GM19035 (cell line): ENCODE results near the gene ANXA5.
A peak's percentile ranks its signal among the peaks of the same experiment; 100 is the strongest.
"Not testable (repeated sequence)": the region's sequence is repeated elsewhere in the genome, so short reads cannot be mapped to it uniquely, and the experiment has no call there.

Experiments used
- ATAC-seq: cut with Tn5 transposase; IDR thresholded peaks from one replicate; pipeline ENCODE4 v1.9.1; 2021; ENCODE audit not compliant: unreplicated experiment

The ANXA5 gene

DNA sequence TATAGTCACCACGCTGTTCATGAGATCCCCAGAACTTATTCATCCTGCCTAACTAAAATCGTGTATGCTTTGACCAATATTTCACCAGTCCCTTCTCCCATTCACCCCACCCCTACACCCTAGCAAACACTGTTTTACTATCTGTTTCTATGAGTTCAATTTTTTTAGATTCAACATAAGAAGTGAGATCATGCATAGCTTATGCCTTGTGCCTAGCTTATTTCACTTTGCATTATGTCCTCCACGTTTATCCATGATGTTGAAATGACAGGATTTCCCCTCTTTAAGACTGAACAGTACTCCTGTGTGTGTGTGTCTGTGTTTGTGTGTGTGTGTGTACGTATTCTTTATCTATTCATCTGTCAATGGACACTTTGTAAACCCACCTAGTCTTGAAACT is 16.8 kb downstream of the ANXA5 start:
- ATAC-seq, result no peak

DNA sequence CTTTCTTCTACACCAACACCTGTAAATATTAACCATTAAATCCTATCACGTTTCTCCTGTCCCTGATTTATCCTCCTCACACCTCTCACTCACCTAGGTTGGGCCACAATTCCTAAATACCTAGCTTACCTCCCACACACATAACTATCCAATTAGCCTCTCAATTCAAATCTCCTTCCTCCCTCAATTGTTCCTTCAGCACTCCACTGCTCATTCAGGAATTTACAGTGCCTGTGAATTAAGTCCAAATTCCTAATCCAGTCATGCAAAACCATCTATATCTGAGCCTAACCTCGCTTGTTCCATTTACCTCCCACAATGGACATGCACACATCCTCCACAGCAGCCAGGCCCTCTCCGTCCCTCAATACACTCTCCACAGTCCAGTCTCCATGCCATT is 17.5 kb downstream of the ANXA5 start:
- no peak for ATAC-seq

DNA sequence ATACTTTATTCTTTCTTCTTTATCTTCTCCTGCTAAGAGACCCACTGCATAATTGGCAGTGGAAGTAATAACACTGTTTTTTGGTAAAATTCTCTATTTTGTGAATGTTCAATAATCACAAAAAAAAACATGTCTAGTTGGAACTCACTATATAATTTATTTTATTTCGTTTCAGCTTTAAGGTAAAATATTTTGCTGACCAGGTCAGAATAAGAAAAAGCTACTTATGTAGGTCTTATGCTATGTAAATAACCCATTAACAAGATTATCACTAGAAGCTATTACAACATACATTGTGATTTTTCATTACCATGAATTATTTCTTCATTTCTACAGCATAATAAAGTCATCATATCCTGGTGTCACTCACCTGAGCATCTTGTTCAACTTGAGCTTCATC is 19.3 kb downstream of the ANXA5 start:
- no peak for ATAC-seq

DNA sequence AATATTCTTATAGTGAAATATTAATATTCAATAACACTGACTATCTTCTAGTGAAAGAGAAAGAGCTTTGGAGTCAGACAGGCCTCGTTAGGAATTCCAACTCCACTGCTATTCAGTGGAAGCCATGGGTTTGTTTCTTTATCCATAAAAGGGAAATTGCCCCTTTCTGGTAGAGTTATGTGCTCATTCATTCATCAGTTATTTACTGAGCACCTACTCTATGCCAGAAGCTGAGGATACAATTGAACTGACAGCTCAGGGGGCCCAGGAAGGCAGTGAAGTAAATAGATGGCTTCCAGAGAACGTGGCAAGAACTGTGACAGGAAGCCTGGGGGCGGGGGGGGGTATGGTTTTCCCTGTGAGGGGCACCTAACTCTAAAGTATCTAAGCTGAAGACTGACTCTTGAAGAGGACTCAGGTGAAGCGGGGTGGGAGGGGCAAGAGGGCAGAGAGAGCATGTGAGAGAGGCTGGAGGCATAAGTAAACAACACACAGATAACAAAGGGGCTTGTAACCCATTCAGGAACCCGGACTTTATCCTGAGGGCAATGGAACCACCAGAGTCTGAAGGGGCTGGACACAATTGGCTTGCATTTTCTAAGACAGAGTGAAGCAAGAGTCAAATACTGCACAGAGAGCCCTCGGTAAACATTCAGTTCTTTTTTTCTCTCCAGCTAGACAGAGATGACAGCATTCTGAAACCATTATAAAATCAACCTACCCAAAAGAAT is 20.3 kb downstream of the ANXA5 start:
- ATAC-seq, result no peak

DNA sequence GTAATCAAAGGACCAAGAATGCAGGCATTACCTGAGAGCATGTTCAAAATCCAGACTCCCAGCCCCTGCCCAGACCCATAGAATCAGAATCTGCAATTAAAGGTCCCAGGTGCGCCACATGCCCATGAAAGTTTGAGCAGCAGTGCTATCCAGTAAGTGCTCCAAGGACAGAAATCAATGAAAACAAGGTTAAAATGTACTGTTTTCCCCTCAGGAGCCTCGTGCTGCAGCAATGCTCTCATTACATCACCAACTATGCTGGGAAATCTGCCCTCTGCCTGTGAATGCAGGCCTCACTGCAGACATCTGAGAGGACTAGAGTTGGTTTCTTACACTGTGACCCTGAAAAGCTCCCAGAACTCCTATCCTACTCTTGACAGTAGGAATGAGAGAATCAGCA is 21.1 kb downstream of the ANXA5 start:
- no peak for ATAC-seq

DNA sequence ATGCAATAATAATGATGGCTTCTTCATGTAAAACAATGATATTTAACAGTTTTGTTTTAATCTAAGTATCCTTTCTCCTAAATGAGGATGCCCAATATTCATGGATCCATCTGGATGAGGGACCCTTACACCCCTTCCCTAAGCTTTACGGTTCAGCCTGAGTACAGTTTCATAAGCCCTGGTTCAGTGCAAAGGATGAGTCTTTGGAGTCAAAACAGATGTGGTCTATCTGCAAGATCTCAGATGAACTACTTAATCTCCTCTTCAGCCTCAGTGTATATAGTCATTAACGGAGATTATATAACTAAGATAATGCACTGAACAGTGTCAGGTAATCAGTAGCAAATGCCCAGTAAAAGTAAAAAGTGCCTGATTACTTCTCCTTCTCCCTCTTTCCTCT is 22.1 kb downstream of the ANXA5 start:
- no peak for ATAC-seq

DNA sequence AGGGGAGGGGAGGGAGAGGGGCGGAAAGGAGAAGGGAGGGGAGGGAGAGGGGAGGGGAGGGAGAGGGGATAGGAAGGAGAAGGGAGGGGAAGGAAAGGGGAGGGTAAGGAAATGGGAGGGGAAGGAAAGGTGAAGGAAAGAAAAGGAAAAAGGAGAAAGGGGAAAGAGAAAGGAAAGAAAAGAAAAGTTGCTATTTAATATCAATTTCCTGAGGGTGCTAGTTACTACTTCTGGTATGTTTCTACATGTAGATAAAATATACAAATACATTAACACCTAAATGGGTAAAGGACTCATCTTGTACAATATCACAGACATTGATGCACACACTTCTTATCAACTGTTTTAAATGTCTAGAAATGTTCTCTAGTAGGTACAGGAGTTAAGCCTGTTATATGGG is 22.6 kb downstream of the ANXA5 start:
- ATAC-seq, result no peak

DNA sequence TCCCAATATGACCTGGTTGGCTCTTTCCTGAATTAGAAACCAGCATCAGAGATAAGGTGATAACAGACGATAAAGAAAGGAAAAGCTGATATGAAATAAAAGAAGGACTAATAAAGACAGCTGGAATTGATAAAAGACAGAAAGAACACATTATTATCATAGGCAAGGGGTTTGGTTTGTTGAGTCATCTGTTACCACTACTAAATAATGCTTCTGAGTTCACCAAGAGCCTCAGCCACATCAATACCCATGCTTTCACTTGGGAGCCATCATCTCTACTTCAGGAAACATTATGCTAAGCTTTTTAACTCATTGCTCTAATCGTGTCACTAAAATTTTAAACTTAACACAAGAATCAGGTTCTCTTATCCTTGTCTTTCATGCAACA is 27.6 kb downstream of the ANXA5 start:
- no peak for ATAC-seq

DNA sequence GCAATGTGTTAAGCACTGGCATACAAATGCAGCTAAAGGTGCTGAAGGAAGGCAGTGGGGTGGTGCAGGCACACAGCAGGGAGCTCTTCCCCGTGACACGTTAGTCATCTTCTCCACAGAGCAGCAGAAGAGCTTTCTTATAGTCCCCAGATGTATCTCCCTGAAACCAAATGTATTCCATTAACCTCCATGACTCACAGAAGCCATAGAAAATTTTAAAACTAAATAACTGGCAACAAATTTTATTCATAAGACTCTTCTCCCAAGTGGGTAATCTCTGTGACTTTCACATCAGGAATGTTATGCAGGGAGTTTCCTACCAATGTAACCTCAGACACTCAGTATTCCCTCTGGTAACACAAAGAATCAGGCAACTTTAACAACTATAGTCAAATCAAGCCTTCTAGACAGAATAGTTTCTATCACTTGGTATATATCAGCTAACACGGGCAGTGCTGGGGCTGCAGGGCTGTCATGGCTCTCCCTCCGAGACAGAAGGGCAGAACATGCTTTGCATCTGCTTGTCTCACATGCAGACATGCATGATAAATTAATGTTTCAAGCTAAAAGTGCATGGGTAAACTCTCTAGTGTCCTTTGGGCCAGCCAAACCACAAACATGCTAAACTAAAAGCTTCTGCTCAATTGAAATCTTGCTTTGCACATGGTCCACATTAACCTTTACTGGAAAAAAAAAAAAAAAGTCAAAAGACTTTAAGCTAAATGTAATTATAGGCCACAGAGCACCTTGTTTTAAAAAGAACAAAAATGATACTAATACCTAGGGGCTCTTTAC is 28.2 kb downstream of the ANXA5 start:
- no peak for ATAC-seq

DNA sequence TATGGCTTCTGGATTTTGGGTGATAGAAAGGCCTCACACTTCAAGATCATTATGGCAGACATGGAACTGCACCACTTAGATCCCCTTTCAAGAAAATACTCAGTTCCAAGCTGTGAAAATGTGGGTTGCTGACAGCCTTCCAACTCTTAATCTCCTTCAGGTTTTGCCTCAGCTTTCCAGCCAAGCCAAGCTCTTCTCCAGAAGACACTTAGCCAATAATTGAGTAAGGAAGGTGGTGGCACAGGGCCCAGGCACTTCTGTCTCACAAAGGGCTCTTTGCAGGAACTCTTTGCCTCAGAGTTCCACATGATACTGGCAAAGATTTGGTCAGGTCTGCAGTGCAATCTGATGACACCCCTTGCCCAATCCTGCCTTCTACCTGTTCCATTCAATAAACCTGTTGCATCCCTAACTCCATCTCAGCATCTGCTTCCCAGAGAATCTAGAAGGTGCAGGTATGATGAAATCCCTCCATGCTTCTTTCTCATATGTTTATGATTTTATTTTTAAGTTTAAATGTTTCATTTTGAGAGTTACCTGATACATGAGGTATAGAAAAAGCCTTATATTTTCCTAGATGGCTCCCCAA is 30.6 kb downstream of the ANXA5 start:
- no peak for ATAC-seq

DNA sequence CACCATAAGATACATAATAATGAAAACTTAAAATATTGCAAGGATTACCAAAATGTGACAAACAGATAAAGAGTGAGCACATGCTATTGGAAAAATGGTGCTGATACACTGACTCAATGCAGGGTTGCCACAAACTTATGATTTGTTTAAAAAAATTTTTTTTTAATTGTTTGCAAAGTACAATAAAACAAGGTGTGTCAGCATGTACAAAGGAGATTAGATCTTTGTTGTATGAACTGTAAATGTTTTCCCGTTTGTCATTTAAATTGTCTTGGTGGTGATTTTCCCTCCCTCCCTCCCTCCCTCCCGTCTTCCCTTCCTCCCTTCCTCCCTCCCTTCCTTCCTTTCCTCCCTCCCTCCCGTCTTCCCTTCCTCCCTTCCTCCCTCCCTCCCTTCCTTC is 31.4 kb downstream of the ANXA5 start:
- no peak for ATAC-seq

DNA sequence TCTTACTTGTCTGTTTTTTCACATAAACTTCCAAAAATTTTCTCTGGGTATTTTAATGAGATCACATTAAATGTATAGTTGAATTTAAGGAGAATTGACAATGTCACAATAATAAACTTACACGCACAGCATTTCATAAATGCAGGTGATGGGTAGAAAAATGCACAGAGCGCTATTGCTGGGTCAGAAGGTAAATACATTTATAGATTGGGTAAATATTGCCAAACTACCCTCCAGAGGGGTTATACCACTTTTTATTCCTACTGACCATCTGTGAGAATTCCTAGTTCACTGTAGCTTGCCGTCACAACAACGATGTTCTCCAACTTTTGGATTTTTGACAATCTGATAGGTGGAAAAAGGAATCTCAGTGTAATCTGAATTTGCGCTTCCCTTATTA is 34.6 kb downstream of the ANXA5 start:
- ATAC-seq, result no peak

DNA sequence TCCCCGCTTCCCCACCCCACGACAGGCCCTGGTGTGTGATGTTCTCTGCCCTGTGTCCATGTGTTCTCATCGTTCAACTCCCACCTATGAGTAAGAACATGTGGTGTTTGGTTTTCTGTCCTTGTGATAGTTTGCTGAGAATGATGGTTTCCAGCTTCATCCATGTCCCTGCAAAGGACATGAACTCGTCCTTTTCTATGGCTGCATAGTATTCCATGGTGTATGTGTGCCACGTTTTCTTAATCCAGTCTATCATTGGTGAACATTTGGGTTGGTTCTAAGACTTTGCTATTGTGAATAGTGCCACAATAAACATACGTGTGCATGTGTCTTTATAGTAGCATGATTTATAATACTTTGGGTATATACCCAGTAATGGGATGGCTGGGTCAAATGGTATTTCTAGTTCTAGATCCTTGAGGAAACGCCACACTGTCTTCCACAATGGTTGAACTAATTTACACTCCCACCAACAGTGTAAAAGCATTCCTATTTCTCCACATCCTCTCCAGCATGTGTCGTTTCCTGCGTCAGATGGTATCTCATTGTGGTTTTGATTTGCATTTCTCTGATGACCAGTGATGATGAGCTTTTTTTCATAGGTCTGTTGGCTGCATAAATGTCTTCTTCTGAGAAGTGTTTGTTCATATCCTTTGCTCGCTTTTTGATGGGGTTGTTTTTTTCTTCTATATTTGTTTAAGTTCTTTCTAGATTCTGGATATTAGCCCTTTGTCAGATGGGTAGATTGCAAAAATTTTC is 36.4 kb downstream of the ANXA5 start:
- ATAC-seq, result not testable (repeated sequence)

DNA sequence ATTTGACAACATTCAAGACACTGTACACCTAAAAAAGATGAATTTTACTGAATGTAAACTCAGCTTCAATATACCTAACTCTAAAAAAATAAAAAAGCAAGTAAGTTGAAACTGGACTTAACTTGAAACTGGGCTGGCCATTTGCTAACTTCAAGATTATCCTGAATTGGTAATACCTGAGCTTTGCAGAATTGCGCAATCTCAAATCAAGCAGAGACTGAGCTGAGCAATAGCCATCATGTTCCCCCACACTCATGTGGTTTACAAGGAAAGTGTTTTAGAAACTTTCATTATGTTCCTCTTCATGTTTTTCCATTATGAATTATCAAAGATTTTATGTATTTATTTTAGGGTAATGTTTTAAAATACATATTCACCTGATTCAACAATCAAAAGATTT is 38.7 kb downstream of the ANXA5 start:
- no peak for ATAC-seq

DNA sequence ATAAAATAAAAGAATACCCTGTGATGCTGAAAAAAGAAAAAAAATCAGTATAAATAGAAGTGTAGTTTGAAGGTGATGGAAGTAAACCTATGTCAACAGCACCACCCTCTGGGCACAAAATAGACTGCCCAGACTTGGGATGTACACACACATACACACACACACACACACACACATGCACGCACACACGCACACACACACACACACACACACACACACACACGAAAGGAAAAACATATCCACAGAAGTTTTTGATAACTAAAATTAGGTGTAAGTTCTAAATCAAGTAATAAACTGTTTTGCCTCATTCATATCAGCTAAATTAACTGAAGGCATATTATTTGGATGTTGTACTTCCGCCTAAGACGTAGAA is 40.5 kb downstream of the ANXA5 start:
- peak; percentile 59 for ATAC-seq

DNA sequence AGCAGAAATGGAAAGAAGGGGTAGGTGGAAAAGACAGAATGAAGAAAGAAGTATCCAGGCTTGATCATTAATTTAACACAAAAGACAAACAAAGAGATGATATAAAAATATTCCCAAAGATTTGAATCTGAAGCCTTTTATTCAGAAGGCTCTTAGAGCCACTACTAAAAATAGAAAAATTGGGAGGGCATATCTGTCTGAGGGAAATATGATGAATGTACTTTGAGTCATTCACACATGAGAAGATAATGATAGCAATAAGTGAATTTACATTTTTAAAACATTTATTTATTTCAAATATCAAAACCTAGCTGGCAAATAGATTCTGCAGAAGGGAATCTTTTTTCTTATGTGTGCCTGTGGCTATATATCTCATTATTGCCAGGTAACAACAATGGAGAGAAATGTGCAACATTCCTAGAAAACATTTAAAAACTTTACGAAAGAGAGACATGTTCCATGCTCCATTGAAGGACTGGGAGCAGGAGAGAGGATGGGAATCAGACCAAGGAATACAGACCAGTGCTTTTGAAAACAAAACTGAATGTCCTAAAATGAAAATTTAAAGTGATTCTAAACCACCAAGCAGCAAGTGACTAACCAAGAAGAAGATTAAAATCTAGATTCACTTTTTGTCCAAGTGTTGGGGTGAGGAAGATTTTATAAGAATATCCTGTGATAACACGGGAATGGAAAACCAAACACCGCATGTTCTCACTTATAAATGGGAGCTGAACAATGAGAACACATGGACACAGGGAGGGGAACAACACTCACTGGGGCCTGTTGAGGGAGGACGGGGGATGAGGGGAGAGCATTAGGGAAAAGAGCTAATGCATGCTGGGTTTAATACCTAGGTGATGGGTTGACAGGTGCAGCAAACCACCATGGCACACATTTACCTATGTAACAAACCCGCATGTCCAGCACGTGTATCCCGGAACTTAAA is 41.2 kb downstream of the ANXA5 start:
- peak; percentile 10 for ATAC-seq

DNA sequence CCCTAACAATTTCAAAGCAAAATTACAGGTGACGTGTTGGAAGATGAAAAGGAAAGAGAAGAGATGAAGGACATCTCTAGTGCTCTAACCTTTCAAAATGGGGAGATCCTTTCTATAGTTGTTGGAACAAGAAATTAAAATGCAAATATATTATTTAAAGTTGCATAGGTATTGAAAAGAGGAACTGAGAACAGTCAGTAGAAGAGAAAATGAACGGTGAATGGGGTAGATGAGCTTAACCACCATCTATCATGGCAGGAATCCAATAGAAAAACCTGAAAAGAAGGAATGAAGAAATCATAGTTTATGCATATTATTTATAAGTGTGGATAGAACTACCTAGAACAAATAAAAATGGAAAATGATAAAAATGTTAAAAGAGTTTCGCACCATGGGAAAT is 42.0 kb downstream of the ANXA5 start:
- ATAC-seq, result peak; percentile 85

DNA sequence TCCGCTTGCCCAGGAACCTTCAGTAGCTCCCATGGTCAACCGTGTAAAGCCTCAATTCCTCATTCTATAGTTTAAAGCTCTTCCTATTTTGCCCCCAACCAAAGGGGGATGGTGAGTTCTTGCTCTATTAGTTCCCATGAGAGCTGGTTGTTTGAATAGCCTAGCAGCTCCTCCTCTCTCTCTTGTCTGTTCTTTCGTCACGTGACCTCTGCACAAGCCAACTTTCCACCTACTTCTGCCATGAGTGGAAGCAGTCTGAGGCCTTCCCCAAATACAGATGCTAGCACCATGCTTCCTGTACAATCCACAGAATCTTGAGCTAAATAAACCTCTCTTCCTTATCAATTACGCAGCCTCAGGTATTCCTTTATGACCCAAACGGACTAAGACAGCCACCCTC is 42.8 kb downstream of the ANXA5 start:
- no peak for ATAC-seq

DNA sequence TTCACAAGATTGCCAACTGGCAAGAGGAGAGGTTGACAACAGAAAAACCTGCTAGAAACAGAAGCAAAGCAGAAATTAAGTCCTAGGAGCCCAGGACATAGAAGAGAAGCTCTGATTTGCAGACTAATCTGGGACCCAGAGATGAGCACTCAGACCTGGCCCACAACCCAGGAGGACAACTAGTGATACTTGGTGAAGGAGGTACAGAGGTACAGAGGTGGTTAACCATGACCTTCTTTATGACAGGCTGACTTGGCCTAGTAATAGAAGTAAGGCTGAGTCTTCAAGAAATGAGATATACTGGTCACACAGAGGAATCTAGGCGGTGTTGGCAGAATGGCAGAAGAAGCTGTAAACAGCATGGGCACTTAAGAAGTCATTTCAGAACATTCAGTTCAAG is 43.6 kb downstream of the ANXA5 start:
- ATAC-seq, result no peak

DNA sequence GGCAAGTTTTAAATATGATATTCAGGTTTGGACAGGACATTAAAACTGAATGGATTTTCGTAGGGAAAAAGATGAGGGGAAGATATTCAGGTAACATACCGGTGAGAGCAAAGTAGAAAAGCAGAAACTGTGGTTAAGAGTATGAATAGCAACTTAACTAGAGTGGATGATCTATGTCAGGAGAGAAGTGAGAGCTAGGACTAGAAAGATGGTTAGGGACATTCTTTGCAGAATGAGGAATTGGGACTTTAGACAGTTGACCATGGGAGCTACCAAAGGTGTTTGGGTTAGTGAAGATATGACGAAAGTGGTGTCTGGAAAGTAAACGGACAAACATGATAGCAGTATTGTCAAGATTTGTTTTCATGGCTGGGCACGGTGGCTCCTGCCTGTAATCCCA is 45.2 kb downstream of the ANXA5 start:
- no peak for ATAC-seq

DNA sequence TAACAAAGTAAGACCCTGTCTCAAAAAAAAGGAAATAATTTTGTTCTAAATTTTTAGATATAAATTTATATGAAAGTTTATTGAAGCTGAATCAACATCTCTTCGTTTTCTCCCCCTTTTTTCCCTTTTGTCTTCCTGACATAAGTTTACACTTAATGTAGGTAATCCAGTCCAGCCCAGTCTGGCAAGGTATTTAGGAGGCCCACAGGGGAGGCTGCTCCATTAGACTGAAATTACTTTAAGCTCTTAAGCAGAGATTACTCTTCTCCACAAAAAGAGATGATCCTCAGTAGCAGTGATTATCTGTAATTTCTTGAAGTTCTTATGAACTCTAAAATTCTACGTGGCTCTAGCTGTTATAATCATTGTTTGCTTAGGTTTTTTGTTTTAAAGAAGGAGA is 46.0 kb downstream of the ANXA5 start:
- no peak for ATAC-seq
